GM18499 (cell line): ENCODE data around the gene SLC22A23.
"Not testable (repeated sequence)": the region's sequence is repeated elsewhere in the genome, so short reads cannot be mapped to it uniquely, and the experiment has no call there.

Source experiments
- ATAC-seq: cut with Tn5 transposase; IDR thresholded peaks from one replicate; pipeline ENCODE4 v1.9.1; 2021; ENCODE audit warnings: moderate number of reproducible peaks; ENCODE audit not compliant: insufficient read depth, unreplicated experiment

Gene SLC22A23

DNA sequence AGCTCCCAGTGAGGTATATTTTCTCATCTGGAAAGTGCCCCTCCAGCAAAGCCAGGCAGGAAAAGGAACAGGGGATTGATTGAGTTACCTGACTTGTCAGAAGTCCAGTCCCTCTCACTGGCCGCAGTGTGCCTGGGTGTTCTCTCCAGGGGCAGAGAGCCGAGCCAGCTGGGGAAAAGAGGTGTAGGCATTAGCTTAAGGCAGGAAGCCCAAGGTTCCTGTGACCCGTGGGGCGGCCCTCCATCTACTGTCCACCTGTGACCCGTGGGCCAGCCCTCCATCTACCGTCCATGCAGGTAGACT is 195.4 kb downstream of the SLC22A23 start:
- no peak for ATAC-seq

DNA sequence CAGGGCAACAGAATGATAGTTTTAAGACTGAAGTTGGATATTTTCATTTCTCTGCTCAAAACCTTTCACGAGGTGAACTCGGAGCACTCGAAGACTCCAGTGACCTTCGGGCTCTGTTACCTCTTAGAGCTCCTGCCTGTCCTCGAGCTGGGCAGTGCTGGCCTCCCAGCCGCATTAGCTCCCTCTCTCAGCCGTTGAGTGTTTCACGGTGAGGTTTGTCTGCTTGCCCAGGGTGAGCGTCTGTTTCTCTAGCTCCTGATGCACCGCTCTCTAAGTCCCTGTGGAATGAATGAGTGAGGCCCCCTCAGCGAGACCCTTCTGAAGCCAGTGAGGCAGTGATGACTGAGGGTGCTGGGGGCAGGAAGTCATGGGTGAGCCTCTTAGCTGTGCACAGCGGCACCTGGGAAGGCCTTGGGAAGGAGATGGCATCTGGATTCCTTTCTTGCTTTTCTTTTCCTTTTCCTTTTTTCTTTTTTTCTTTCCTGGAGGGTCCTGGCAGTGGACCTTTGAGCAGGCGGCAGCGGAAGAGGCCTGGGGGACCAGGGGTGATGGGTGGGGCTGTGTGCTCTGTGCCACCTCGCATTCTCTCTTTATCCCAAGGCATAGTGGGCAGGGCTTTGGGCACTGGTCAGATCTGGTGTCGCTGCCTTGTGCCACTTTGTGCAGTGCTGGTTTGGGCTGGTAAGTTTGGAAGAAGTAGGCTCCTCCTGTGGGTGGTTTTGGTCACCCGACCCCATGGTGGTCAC is 195.9 kb downstream of the SLC22A23 start:
- no peak for ATAC-seq

DNA sequence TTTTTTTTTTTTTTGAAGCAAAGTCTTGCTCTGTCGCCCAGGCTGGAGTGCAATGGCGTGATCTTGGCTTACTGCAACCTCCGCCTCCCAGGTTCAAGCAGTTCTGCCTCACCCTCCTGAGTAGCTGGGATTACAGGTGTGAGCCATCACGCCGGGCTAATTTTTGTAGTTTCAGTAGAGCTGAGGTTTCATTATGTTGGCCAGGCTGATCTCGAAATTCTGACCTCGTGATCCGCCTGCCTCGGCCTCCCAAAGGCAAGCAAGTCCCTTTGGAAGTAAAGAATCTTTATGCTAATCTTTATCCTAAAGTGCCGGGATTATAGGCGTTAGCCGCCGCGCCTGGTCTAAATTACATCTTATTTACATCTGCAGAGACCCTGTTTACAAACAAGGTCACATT is 196.6 kb downstream of the SLC22A23 start:
- no peak for ATAC-seq

DNA sequence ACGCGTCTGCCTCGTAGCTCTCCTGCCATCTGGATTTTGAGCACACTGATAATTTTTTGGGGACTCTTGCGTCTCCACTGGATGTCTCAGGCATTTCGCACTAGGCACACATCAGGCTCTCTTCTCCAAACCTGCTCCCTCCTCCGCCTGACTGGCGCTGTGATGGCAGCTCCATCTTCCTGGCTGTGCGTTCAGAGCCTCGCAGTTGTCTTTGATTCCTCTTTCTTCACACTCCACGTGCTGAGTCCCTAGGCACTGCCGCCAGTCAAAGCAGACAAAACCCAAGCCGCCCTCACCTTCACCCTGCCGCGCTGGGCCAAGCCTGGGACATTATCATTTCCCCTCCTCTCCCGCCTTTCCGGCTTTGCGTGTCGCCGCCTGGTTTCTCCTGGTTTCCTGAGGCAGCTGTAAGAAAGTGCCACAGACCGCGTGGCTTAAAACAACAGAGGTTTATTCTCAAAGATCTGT is 197.3 kb downstream of the SLC22A23 start:
- ATAC-seq: no peak

DNA sequence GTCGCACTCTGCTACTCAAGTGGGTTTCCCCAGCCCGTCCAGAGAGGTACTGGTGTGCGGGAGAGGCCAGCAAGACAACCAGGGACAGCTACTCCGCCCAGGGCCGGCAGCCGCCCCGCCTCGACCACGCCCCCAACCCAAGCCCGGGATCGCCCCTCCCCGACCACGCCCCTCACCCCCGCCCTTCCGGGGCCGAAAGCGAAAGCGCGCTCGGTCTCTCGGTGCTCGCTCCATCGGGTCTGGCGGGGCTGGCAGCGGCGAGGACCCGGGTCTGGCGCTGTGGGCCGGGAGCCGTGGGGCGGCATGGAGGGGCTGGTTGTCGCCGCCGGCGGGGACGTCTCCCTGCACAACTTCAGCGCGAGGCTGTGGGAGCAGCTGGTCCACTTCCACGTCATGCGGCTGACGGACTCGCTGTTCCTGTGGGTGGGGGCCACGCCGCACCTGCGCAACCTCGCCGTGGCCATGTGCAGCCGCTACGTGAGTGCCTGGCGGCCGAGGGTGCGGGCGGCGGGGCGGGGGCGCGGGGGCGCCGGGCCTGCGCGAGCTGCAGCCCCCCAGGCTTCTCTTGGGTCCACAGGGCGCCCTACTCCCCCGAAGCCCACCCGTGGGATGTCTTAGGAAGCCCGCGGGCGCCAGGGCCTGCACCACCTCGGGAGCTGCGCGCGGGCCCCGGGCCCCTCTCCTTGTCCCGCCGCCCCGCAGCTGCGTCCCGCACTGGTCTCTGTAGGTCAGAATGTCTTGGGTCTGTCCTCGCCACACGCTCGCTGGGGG is 197.9 kb downstream of the SLC22A23 start, which contains the start of gene PSMG4:
PSMG4 (plus strand) TSS at position 228 of the 771 bp plus-strand sequence; CDS start at position 304, 76 bp downstream.
- peak; percentile 40 for ATAC-seq

DNA sequence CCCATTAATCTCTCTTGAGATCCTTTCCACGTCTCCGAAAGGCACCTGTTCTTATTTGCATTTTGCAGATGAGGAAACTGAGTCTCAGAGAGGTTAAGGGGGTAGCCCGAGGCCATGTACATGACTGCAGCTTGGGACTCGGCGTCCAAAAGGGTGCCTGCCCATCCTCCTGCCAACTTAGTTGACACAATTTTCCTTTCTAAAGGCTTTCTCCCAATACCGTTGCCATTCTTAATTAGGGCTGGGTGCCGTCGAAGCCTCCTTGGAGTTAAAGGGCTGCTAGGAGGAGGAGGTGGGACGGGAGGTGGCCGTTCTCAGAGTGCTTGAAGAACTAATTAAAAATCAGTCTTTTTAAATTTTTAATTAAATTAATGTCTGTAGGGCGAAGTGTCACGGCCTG is 198.6 kb downstream of the SLC22A23 start:
- no peak for ATAC-seq

DNA sequence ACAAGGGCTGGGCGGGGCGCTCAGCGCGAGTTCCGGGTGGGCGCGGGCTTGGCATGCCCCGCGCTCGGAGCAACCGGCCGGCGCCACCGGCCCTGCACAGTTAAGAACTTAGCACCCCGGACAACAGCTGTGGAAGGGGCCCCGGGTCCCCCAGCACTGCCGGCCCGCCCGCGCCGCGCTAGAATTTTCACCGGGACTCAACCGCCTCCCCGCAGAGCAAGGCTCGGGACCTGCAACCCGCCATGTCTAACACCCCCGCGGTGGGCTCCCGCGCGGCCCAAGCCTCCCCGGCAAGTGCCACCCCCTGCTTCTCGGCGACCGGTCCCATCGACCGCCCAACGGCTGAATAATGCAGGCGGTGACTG is 203.3 kb downstream of the SLC22A23 start:
- ATAC-seq: no peak

DNA sequence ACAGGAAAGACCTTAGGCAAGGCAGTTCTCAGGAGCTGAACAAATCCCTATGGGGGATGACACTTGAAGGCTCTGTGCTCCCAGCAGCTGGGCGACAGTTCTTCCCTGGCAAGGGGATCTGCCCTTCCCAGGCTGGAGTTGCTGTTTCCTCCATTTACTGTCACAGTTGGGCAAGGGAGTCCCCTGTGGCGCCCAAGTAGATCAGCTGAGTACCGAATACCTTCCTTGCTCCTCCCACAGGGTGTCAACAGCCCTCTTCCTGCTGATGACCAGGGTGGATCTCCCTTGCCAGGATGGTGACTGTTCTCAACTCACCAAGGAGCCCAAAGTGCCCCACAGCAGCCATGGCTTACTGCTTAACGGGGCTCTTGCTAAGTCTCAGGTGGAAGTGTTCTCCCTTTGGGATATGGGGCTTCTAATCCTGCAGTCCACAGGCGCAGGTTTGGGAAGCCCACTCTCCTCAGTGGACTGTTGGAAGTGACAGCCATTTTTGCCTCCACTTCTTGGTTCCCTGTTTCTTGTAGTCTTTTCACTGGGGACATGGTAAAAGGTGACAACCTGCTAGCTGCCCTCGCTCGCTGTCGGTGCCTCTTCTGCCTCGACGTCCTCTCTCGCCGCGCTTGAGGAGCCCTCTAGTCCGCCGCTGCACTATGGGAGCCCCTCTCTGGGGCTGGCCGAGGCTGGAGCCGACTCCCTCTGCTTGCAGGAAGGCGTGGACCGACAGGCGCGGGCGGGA is 203.8 kb downstream of the SLC22A23 start:
- no peak for ATAC-seq

DNA sequence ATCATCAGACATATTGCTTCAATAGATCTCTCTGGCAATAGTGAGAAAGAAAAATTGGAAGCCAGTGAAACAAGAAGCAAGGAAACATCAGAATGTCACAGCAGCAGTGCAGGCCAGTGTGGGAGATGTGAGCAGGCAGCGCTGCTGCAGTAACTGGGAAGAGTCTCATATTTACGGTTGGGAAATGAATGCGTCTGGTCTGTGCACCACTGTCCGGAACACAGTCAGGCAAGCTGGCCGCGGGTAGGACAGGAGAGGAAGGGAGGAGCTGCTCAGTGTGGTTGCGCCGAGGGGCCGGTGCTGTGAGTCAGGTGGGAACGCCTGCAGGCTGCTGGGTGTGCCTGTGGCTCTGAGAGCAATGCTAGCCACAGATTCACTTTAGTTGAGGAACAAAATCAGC is 204.5 kb downstream of the SLC22A23 start:
- ATAC-seq: no peak

DNA sequence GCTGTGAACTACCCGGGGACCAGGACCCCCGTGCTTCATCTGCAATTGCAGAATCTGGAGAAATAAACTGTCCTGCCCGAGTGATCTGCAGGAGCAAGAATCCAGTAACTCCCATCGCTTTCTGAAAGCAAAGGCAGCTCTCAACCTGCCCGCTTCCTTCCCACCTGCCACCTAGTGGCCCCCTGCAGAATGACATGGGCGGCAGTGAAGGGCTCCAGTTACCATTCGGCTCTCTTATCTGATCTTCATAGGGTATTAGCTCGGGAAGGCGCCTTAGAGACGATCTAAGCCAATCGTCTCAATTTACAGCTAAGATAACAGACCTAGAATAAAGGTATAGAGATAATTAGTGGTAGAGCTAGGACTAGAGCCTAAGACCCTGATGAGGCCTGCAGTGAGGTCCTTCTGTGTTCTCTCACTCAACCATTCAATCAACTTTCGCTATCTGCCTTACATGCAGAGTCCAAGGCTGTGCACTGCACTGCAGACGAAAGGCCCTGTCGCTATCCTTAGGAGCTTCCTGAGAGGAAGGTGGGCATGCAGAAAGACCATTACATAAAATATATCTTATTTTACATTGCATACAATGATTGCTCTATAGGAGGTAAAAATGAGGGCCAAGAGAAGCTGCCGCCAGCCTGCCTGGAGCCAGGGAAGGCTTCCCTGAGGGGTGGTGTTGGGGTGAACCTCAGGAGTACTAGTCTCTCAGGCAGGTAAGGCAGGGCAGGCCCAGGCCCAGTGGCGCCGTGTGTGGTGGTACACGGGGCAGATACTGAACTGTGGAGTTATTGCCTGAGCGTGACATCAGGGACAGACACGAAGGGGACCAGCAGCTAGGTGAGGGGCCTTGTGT is 205.2 kb downstream of the SLC22A23 start:
- no peak for ATAC-seq

DNA sequence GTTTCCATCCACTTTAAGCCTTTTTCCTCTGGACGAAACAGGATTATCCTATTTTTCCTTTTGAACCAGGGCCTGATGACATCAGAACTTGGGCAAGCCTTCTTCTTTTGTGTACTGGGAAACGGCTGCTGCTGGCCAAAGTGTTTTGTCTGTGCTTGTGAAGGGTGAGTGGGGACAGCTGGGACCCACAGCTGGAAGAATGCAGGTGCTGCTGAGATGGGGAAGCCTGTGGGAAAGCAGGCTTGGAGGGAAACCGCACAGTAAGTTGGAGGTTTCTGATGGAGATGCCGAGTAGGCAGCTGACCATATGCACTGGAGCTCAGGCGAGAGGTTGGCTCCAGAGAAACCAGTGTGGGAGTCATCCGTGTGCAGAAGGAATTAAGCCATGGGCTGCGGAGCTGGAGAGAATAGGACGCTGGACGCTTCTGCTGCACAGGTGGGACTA is 206.6 kb downstream of the SLC22A23 start:
- ATAC-seq: no peak

DNA sequence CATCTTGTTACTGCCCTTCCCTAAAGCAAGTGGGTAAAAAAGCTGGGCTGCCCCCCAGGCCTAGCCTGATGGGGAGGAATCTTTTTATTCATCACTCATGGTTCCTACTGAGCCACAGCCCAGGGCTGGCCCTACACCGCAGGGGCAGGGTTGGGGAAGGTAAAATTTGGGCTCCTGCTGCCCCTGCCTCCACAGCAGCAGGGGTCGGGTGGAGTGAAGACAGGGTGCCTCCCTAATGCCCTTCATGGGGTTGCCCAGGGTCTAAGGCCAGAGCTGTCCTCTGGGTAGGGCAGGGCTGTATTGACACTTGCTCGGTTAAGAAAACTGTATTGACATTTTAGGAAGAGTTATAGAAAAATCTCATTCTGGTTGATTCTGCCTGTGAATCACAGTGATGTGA is 207.0 kb downstream of the SLC22A23 start:
- ATAC-seq: no peak

DNA sequence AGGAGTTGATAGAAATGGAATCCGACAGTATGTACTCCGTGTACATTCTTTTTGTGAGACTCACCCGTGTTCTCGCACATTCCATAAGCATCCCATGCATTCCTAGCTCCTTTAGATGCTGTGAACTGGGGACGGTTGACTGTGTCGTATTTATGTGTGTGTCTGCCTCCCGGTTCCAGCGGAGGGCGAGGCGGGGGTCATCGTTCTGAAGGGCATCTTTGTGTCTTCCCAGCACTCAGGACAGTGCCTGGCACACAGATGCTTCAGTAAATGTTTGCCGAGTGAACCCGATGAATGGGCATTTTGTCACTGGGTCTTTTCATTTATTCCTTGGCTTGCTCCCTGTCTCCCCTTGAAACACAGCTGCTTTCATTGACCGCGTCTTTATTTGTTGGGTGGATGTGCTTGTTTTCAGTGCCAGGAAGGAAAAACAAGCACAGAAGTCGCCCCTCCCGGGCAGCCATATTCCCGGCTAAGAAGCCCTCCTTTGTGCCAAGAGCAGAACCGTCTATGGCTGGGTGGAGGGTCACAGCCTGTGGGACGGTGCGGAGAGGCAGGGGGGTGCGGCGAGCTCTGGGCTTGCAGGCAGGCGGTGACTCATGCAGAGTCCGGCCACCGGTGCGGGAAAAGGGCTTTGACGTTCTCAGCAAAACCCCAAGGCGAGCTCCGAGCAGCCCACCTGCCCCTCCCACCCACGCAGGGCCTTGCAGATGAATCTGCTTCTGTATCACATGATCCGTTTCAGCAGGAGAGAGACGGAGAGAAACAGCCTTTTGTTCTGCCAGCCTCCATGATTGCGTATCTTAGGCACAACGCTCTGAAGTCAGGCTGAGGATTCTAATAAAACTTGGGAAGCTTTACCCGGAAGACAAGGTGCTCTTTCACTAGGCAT is 209.3 kb downstream of the SLC22A23 start:
- no peak for ATAC-seq

DNA sequence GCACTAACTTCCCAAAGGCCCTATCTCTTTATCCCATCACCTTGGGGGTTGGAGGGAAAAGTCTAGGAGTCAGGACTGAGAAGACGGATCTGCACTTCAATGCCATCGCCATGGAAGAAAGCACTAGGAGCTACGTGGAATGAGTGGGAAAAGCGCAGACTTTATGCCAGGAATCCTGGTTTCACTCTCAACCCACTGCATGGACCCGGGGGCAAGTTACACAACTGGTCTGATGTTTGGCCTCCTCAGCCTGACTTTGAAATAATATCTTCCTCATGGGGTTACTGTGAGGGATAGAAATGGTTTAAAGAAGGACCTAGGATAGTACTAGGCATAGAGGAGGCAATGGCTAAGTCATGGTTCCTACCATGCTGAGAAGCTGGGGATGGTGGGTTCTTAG is 211.6 kb downstream of the SLC22A23 start:
- ATAC-seq: no peak

DNA sequence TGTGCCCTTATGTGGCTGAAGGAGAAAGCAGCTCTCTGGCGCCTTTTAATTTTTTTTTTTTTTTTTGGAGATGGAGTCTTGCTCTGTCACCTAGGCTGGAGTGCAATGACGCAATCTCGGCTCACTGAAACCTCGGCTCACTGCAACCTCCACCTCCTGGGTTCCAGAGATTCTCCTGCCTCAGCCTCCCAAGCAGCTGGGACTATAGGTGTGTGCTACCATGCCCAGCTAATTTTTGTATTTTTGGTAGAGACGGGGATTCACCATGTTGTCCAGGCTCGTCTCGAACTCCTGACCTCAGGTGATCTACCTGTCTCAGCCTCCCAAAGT is 212.1 kb downstream of the SLC22A23 start:
- ATAC-seq: not testable (repeated sequence)

DNA sequence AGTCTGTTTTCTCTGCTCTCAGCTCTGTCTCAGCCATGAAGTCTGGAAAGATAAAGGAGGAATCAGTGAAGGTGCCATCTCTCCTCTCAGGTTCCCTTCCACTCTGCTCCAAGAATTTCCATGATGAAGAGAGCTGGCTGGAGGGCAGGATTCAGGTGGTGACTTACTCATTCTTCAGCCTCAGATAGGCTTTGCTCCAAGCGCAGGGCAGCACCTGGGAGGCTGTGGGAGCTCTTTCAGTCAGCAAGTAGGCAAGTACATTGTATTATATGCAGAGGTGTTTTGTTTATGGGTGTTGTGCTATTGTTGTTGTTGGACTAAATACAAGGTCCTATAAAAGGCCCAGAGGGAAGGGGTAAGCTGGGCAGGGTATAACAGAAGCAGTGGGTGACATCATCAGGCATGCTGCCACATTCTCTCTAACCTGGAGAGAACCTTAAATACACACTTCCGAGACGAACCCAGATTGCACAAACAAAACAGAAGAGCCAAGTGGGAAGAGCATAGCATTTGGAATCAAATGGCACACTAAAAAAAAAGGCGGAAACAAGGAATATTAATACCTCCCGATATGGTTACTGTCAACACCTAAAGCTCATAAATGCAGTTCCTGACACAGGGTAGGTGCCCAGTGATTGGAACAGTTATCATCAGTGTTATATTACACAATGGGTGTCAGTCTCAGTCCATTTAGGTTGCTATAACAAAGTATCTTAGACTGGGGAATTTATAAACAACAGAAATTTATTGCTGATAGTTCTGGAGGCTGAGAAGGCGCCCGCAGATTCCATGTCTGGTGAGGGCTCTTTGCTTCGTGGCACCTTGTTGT is 212.6 kb downstream of the SLC22A23 start:
- ATAC-seq: no peak

DNA sequence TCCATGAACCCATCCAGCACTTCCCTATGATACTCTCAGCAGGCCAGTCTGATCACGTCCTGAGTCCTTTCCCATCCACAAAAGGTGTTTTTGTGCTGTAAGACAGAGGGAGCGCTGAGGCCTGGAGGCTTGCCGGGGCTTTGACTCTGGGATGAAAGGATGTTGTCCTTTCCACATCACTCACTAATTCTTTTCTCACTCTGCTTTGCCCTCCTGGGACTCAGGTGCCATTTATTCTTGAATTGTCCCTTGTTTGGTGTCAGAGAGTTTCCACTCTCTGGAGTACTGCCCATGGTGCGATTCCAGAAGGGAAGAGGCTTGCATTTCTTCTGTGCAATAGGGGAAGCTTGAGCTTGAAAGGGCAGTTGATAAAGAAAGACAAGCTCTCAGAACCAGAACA is 214.1 kb downstream of the SLC22A23 start:
- no peak for ATAC-seq

DNA sequence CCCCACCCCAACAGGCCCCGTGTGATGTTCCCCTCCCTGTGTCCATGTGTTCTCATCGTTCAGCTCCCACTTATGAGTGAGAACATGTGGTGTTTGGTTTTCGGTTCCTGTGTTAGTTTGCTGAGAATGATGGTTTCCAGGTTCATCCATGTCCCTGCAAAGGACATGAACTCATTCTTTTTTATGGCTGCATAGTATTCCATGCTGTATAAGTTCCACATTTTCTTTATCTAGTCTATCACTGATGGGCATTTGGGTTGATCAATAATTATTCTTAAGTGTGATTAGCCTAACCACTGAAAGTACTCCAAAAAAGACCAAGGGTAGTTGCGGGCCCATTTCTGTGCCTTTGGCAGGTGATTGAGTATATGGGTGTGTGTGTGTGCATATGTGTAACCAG is 215.1 kb downstream of the SLC22A23 start:
- not testable (repeated sequence) for ATAC-seq

DNA sequence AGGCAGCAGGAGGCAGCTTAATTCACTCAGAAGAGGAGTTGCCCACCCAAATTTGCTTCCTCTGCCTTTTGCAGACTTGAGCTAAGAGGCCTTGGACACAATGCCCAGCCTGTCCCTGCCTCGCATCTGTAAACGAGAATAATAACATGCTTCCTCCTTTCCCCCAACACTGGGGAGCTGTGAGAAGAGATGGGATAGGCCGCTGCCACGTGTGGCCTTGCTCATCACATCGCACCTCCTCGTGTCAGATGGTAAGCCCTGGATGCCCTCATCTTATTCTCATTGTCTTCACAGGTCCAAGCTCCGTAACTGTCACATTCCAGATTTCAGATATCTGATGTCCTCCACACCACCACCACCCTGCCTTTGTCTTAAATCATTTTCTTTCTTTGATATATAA is 216.3 kb downstream of the SLC22A23 start:
- ATAC-seq: no peak
